DMS53 (cell line): ENCODE measurements around the gene ABHD17C.

Experiments used
- DNase-seq: peaks from one replicate; lab custom pipeline; 2025; lab: John Stamatoyannopoulos, UW

Gene ABHD17C

GRCh38 chr15:80689716-80690115 is 5.4 kb upstream of the ABHD17C start:
- DNase-seq = no peak

- peak; percentile 48 for DNase-seq
Measured at GRCh38 chr15:80691575-80691974, 3.5 kb upstream of the ABHD17C start.

GRCh38 chr15:80693682-80694610 is 1.2 kb upstream of the ABHD17C start:
- DNase-seq = peak; percentile 48

GRCh38 chr15:80694611-80695098 is 455 bp upstream of the ABHD17C start:
- peak; percentile 79 for DNase-seq

GRCh38 chr15:80695911-80696661 is 976 bp downstream of the ABHD17C start:
- DNase-seq = peak; percentile 60

- DNase-seq = peak; percentile 14
Measured at GRCh38 chr15:80697075-80697685, 2.1 kb downstream of the ABHD17C start.

GRCh38 chr15:80698676-80699075 is 3.6 kb downstream of the ABHD17C start:
- DNase-seq = no peak

GRCh38 chr15:80699981-80700380 is 4.9 kb downstream of the ABHD17C start:
- DNase-seq = no peak

GRCh38 chr15:80701676-80702311 is 6.7 kb downstream of the ABHD17C start:
- no peak for DNase-seq

GRCh38 chr15:80703081-80703480 is 8.0 kb downstream of the ABHD17C start:
- no peak for DNase-seq

GRCh38 chr15:80703965-80704364 is 8.9 kb downstream of the ABHD17C start:
- no peak for DNase-seq

- no peak for DNase-seq
Measured at GRCh38 chr15:80706161-80706560, 11.1 kb downstream of the ABHD17C start.

- peak; percentile 11 for DNase-seq
Measured at GRCh38 chr15:80709542-80709941, 14.4 kb downstream of the ABHD17C start.

- DNase-seq = no peak
Measured at GRCh38 chr15:80710635-80711554, 15.8 kb downstream of the ABHD17C start.

- DNase-seq = no peak
Measured at GRCh38 chr15:80711886-80712285, 16.8 kb downstream of the ABHD17C start.

GRCh38 chr15:80712956-80713355 is 17.8 kb downstream of the ABHD17C start:
- DNase-seq = no peak

GRCh38 chr15:80721476-80721875 is 26.4 kb downstream of the ABHD17C start:
- DNase-seq = no peak

GRCh38 chr15:80722811-80723210 is 27.7 kb downstream of the ABHD17C start:
- DNase-seq = no peak

- no peak for DNase-seq
Measured at GRCh38 chr15:80727196-80727595, 32.1 kb downstream of the ABHD17C start.

- no peak for DNase-seq
Measured at GRCh38 chr15:80727596-80727995, 32.5 kb downstream of the ABHD17C start.

GRCh38 chr15:80730387-80730786 is 35.3 kb downstream of the ABHD17C start:
- DNase-seq = no peak
